T47D (cell line): ENCODE data around the gene EPHA3.

ENCODE experiments used
- DNase-seq, 2 experiments: peaks; one replicate each; pipeline versions ENCODE4 v3.0.0 to v3.0.0-alpha.2; 2011 to 2012; ENCODE audit warnings: low read depth in 1 of 2, low spot score in 1 of 2
- JUND ChIP-seq: IDR thresholded peaks from 2 replicates; pipeline ENCODE4 v1.6.1; 2012; ENCODE audit warnings: low read depth
- in situ Hi-C: cut with HindIII; loops from 2 replicates; pipeline ENCODE4 v1.10.0; 2016; ENCODE audit warnings: low sequenced_read_pairs, low pct_unique_long_range_greater_than_20kb

The EPHA3 gene

DNA sequence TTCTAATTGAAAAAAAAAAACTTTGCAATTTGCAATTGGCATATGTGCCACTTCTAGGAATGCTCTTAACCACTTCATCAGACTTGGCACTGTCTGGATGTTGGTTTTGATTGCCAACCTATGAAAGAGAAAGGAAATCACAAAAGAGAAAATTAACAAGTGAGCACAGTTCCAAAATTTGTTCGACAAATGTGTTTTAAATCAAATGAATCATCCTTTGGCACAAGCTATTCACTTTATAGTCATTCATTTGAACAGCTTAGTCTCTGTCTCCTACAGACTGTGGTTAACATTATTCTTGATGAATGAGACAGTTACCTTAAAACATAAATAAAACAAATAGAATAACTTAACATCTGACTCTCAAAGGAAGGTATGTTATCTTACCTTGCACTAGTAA is 265.0 kb downstream of the EPHA3 start:
- TF ChIP-seq JUND, result no peak
- DNase-seq, result no peak
- in situ Hi-C loops, result no loop called here

DNA sequence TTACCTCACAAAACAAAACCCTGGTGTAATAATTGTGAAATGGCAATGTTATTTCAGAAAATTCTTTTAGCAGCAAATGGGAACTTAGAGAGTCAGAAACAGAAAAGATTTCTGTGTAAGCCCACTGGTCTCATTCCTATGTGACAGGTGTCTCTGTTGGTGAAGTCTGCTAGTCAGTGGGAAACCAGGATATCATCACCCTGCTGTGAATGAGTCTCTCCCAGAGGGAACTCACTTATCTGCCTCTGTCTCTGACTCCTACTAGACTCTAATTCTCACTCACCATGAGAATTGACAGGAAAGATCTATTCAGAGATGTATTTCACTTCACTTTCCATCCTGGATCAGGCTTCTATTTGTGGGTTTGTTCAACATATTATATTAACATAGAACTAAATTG is 266.0 kb downstream of the EPHA3 start:
- no peak for DNase-seq
- no peak for TF ChIP-seq JUND
- in situ Hi-C loops, result no loop called here

DNA sequence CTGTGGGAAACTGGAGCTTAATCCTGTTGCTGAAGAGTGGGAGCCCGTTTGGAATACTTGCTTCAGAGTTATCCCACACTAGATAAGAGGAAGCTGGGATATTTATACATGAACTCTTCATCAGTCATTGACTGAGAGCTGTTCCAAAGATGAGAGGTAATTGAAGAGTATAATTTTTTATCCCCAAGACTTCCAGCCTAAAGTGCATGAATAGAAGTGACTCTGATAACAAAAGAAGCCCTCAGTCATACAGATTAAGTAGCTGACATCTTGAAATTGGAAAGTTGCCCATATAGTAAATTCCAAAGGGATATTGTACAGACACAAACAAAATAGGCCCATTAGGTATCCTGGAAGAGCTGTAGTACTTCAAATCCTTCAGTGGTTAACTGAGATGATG is 268.0 kb downstream of the EPHA3 start:
- DNase-seq, result no peak
- in situ Hi-C loops, result no loop called here
- no peak for TF ChIP-seq JUND

GRCh38 chr3:89380016-89380415 is 272.6 kb downstream of the EPHA3 start:
- no peak for TF ChIP-seq JUND
- no peak for DNase-seq
- in situ Hi-C loops, result no loop called here

- in situ Hi-C loops, result no loop called here
- no peak for TF ChIP-seq JUND
- no peak for DNase-seq
These were observed 285.6 kb downstream of the EPHA3 start for GRCh38 chr3:89392991-89393390.

DNA sequence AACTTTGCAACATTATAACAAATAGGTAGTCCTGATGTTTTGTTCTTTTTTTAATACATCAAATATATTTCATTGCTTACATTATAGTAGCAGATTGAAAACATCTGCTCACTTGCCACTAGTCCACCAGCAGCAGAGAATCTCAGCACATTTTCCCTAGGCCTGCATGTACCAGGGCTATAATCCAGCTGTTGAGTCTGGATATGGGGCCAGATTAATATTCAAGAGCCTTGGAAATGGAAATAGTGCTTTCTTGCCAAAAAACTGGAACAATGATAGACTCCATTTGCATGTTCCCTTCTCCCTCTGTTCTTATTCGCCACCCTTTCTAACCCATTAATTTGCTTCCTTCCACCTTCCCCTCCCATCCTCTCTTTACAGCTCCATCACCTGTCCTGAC is 288.0 kb downstream of the EPHA3 start:
- in situ Hi-C loops, result no loop called here
- TF ChIP-seq JUND, result no peak
- DNase-seq, result no peak

DNA sequence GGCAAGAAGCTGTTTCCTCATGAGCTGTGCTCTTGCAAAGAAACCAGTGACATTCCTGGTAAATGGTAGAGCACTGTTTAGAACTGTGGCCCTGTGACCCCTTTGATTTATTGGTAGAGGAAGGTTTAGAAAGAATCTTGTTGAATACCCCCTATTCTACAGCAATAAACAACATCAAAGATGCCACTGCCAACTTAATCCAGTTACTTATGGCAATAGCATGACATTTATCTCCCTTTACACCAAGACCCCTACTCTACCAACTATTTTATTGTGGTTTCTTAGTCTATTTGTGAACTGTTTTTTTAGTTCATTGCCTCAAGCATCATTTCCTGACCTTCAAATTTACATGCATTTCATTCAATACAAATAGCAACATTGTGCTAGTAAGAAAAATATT is 288.6 kb downstream of the EPHA3 start:
- TF ChIP-seq JUND, result no peak
- in situ Hi-C loops, result no loop called here
- DNase-seq, result no peak

DNA sequence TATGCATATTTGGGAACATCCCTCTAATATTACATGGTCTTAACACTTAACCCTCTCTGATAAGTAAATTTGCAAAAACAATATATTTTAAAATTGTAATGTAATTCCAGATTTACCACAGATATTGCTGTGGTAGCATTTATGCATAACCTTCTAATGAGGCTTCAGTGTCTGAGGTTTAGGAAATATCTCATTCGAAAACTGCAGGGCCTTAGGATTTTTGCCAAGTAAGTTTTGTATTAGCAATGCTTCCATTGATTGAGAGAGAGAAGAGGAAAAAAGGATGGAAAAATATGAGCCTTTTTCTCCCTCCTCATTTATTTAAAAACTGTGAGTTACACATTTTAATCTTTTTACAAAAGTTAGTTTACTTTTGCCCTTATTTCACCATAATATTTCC is 294.6 kb downstream of the EPHA3 start:
- in situ Hi-C loops, result no loop called here
- no peak for DNase-seq
- no peak for TF ChIP-seq JUND

- DNase-seq, result no peak
- TF ChIP-seq JUND, result no peak
- in situ Hi-C loops, result no loop called here
These were observed 297.8 kb downstream of the EPHA3 start for GRCh38 chr3:89405176-89405575.

GRCh38 chr3:89405593-89405992 is 298.2 kb downstream of the EPHA3 start:
- TF ChIP-seq JUND, result no peak
- in situ Hi-C loops, result no loop called here
- DNase-seq, result no peak

DNA sequence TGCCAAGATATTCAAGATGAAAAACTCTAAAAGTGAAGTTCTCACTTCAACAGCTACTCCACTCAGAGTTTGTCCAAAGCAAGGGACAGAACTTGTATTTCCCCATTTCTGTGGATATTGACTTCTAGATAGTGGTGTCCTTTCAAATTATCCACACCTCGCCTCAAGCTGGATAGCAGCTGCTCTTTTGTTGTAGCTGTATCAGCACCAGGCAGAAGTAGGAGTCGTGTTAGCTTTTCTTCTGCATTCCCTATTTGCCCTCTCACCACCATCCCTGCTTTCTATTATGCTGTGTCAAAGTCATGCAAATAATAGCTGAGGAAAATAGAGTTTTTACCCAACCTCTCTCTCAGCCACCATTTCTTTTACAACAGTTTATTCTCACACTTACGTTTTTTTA is 303.8 kb downstream of the EPHA3 start:
- DNase-seq, result no peak
- no peak for TF ChIP-seq JUND
- in situ Hi-C loops, result no loop called here

- no peak for DNase-seq
- TF ChIP-seq JUND, result no peak
- in situ Hi-C loops, result no loop called here
These were observed 306.8 kb downstream of the EPHA3 start for GRCh38 chr3:89414270-89414669.

GRCh38 chr3:89419647-89420241 is 312.3 kb downstream of the EPHA3 start:
- no peak for DNase-seq
- TF ChIP-seq JUND, result no peak
- in situ Hi-C loops, result no loop called here

GRCh38 chr3:89426060-89426459 is 318.6 kb downstream of the EPHA3 start:
- in situ Hi-C loops, result no loop called here
- no peak for DNase-seq
- no peak for TF ChIP-seq JUND
